K562 (cell line): ENCODE measurements around the gene FIG4. TPM values are rescaled to one million over a fixed set of nuclear protein-coding genes. Genes with fewer than 3 reads are reported as not detected.

Experiments
- ATAC-seq: fragments of 200-7000 bp; cut with Tn5 transposase; 3 replicates; pipeline ENCODE4 v1.9.1; 2020; ENCODE audit warnings: moderate library complexity
- BruUV-seq: library from RNA; stranded (reverse); fragments of 400-500 nt; replicated peaks from 2 replicates; lab custom pipeline; 2021; lab: Mats Ljungman, UMichigan
- CTCF ChIA-PET: fragments of 300-600 bp; formaldehyde crosslinking; extraction: SDS; loops from one replicate; lab custom pipeline; 2021; ENCODE audit warnings: low intra/inter-chr PET ratio; lab: Yijun Ruan, JAX
- POLR2A ChIA-PET: fragments of 300-600, 350-650 bp; sonication (Branson Sonifier 250); formaldehyde crosslinking; extraction: SDS; loops from one replicate; lab custom pipeline; 2021; ENCODE audit warnings: antibody characterized with exemption, inconsistent platforms; lab: Yijun Ruan, JAX
- DNase-seq, 4 experiments: peaks; one replicate each; pipeline versions ENCODE4 v3.0.0 to v3.0.0-alpha.2; 2011 to 2018; ENCODE audit warnings: low spot score in 3 of 4, mixed read lengths in 3 of 4; ENCODE audit errors: extremely low read depth in 1 of 4
- FAIRE-seq: peaks from 2 replicates; lab custom pipeline; 2011; peaks lifted over from hg19 to GRCh38; lab: Jason Lieb, UNC
- H2AFZ ChIP-seq: 2 replicates; pipeline ENCODE4 v1.6.0; 2011; ENCODE audit warnings: low read depth, low read length, control low read depth, inconsistent platforms
- H3K27ac ChIP-seq: fragments of 200-600 bp; 3 replicates; pipeline ENCODE4 v1.8.0; 2011; ENCODE audit warnings: low read depth, mild to moderate bottlenecking, control low read depth, inconsistent platforms, low read length, moderate library complexity, mixed read lengths; ENCODE audit errors: extremely low read depth
- H3K27me3 ChIP-seq, 2 experiments: fragments of 300-600 bp in 1 of 2; 2 replicates in 1 of 2; 3 replicates in 1 of 2; pipeline versions ENCODE4 v1.6.0 to v1.8.0; 2011; ENCODE audit warnings: inconsistent platforms in 2 of 2, low read length in 2 of 2, mild to moderate bottlenecking in 1 of 2, mixed read lengths in 1 of 2, moderate library complexity in 1 of 2; ENCODE audit not compliant: control insufficient read depth in 2 of 2, insufficient read depth in 2 of 2
- H3K36me3 ChIP-seq: fragments of 300-600 bp; 3 replicates; pipeline ENCODE4 v1.8.0; 2011; ENCODE audit warnings: mild to moderate bottlenecking, low read length, inconsistent platforms; ENCODE audit not compliant: control insufficient read depth, insufficient read depth
- H3K4me1 ChIP-seq, 2 experiments: fragments of 200-600 bp in 1 of 2; replicated peaks in 1 of 2; 2 replicates in 1 of 2; 3 replicates in 1 of 2; pipeline versions ENCODE4 v1.5.1 to v1.8.0; 2011; ENCODE audit warnings: inconsistent platforms in 2 of 2, low read length in 2 of 2, mild to moderate bottlenecking in 1 of 2, mixed read lengths in 1 of 2, moderate library complexity in 1 of 2; ENCODE audit not compliant: control insufficient read depth in 2 of 2, insufficient read depth in 2 of 2
- H3K4me2 ChIP-seq: 2 replicates; pipeline ENCODE4 v1.6.1; 2011; ENCODE audit warnings: low read length, control low read depth, inconsistent platforms, mixed read lengths; ENCODE audit not compliant: insufficient read depth
- H3K4me3 ChIP-seq: fragments of 200-600 bp; sonication (generic), shearing (Covaris generic); 2 replicates; pipeline ENCODE4 v1.5.1; 2016; ENCODE audit warnings: control low read depth, inconsistent platforms
- H3K79me2 ChIP-seq: fragments of 200-600 bp; 3 replicates; pipeline ENCODE4 v1.8.0; 2011; ENCODE audit warnings: low read length, inconsistent platforms; ENCODE audit not compliant: control insufficient read depth, insufficient read depth
- H3K9ac ChIP-seq, 2 experiments: 2 replicates each; pipeline versions ENCODE4 v1.6.0 to v1.6.1; 2011; ENCODE audit warnings: low read depth in 2 of 2, low read length in 2 of 2, control low read depth in 1 of 2, inconsistent platforms in 1 of 2, mild to moderate bottlenecking in 1 of 2, mixed read lengths in 1 of 2; ENCODE audit not compliant: insufficient read depth in 1 of 2
- H3K9me1 ChIP-seq: one replicate; pipeline ENCODE4 v1.6.0; 2011; ENCODE audit warnings: inconsistent platforms, mild to moderate bottlenecking, low read length, moderate library complexity; ENCODE audit not compliant: control insufficient read depth, insufficient read depth
- H3K9me3 ChIP-seq: replicated peaks from 2 replicates; pipeline ENCODE4 v1.5.1; 2011; ENCODE audit warnings: low read depth, low read length, inconsistent platforms; ENCODE audit not compliant: control insufficient read depth, insufficient read depth
- H4K20me1 ChIP-seq: replicated peaks from 2 replicates; pipeline ENCODE4 v1.6.1; 2011; ENCODE audit warnings: low read length, inconsistent platforms, mixed read lengths; ENCODE audit not compliant: control insufficient read depth, insufficient read depth
- CAMTA2 ChIP-seq: fragments of 250-450 bp; sonication (Bioruptor Pico); conservative IDR thresholded peaks from 2 replicates; pipeline ENCODE4 v1.5.1; 2022
- CHD1 ChIP-seq: fragments of 200-600 bp; sonication (generic); IDR thresholded peaks from one replicate; pipeline ENCODE4 v1.6.1; 2012; ENCODE audit warnings: mild to moderate bottlenecking, moderate library complexity, low read length, inconsistent platforms
- CSDE1 ChIP-seq, 2 experiments: fragments of 450-650 bp; IDR thresholded peaks; 2 replicates each; pipeline ENCODE4 v1.6.1; 2016; ENCODE audit warnings: mild to moderate bottlenecking in 1 of 2
- HMG20B ChIP-seq: fragments of 250-450 bp; sonication (Bioruptor Pico); IDR thresholded peaks from 2 replicates; pipeline ENCODE4 v1.5.0; 2021; ENCODE audit warnings: mild to moderate bottlenecking
- MCM5 ChIP-seq: fragments of 450-650 bp; IDR thresholded peaks from 2 replicates; pipeline ENCODE4 v1.6.1; 2016; ENCODE audit warnings: low read depth
- RFX1 ChIP-seq: fragments of 450-650 bp; IDR thresholded peaks from 2 replicates; pipeline ENCODE4 v1.6.1; 2016; ENCODE audit warnings: mild to moderate bottlenecking, moderate library complexity
- SMARCA4 ChIP-seq: fragments of 450-650 bp; IDR thresholded peaks from 2 replicates; pipeline ENCODE4 v1.6.1; 2016
- STAT5B ChIP-seq: fragments of 250-450 bp; sonication (Bioruptor Pico); IDR thresholded peaks from 2 replicates; pipeline ENCODE4 v1.8.0; 2021; ENCODE audit warnings: mild to moderate bottlenecking, inconsistent platforms
- XRCC4 ChIP-seq: IDR thresholded peaks from one replicate; pipeline ENCODE4 v1.6.1; 2011; ENCODE audit not compliant: insufficient read depth, insufficient read length; ENCODE audit errors: extremely low read depth
- ZNF23 ChIP-seq: fragments of 250-450 bp; sonication (Bioruptor Pico); IDR thresholded peaks from 2 replicates; pipeline ENCODE4 v1.4.0; 2020; ENCODE audit warnings: mild to moderate bottlenecking
- ZNF699 ChIP-seq: fragments of 250-450 bp; sonication (Bioruptor Pico); IDR thresholded peaks from 2 replicates; pipeline ENCODE4 v1.8.0; 2021; ENCODE audit warnings: mild to moderate bottlenecking, moderate library complexity; ENCODE audit not compliant: insufficient replicate concordance
- WGBS: fragments of 100-300 bp; shearing (Covaris generic); methylation state at CpG from one replicate; pipeline ENCODE4 v1.1.6; 2016; ENCODE audit warnings: low coverage, mixed read lengths; ENCODE audit not compliant: insufficient coverage; ENCODE audit errors: missing lambda C conversion rate; 5-methylcytosine and 5-hydroxymethylcytosine counted together
- in situ Hi-C: fragments of 300-500 bp; cut with MboI; formaldehyde crosslinking; loops from 4 replicates; pipeline ENCODE4 v1.15.0; 2018; ENCODE audit warnings: inconsistent platforms, mixed read lengths
- intact Hi-C: fragments of 100-400 bp; cut with micrococcal nuclease; formaldehyde crosslinking; loops from 2 replicates; pipeline ENCODE4 v1.14.2; 2022
- polyA plus RNA-seq, 8 experiments: library from polyadenylated mRNA; depleted of rRNA in 4 of 8; stranded (reverse) in 5 of 8; unstranded in 3 of 8; fragments of >200 nt; fragmentation: Nextera tagmentation in 2 of 8; fragmentation: Illumina TruSeq in 1 of 8; extraction: Ambion mirVana in 2 of 8; extraction: Trizol in 1 of 8; gene quantifications; 2 replicates each; pipeline versions ENCODE4 v1.2.1 to v1.2.3, GENCODE V29; 2011 to 2014; ENCODE audit warnings: inconsistent platforms in 1 of 8, missing spikeins in 1 of 8
- total RNA-seq, 7 experiments: library from RNA; depleted of rRNA in 6 of 7; stranded (reverse); fragments of >200 nt in 6 of 7; fragmentation: Illumina TruSeq in 2 of 7; extraction: Trizol in 2 of 7; gene quantifications; 2 replicates each; pipeline versions ENCODE4 v1.2.1 to v1.2.3, GENCODE V29; 2011 to 2021; ENCODE audit warnings: low replicate concordance in 1 of 7
- TF ChIP-seq, protein P1 (sequence below): fragments of 250-450 bp; sonication (Bioruptor Pico); IDR thresholded peaks from 2 replicates; pipeline ENCODE4 v1.9.0; 2021; ENCODE audit warnings: mild to moderate bottlenecking

The FIG4 gene
- total and polyA plus RNA-seq, 9 of the 15 experiments (the other 6 are each of a cell fraction or from before 2014, with no cell fraction given) = 1.5 to 6.8 (median 4.3) TPM

DNA sequence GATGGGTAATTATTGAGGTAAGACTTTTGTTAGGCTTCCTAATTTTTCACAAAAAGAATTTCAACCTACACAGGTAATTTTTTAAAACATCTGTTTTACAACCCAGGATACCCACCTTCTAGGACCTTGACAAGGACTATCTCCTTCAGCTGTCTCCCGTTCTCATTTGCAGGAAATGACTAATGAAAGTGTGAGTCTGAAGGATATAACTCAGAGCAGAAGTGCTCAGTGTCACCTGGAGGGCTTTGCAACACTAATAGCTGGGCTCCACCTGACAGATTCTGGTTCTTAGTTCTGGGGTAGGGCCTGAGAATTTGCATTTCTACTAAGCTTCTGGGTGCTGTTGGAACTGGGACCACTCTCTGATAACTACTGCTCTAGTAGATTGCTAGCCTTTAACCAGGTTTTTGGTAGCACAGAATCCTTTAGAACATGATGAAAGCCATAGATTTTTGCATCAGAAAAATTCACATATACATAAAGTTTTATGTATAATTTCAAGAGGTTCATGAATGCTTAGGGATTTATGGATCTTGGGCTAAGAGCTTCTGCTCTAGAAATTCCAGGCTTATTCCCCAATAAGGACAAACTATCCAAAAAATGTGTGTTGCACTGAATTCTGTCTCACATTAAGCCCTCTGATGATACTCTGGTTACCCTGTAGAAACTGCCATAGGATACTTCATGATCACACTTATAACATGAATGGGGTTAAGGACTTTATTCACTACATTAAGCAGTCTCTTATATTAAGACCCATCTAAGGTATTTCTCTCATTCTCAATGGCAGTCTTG, 30.4 kb upstream of the FIG4 start:
- Histone ChIP-seq H3K9me1 (no peaks in the 10 kb centered on the region), H3K27me3 (no peaks in the 10 kb centered on the region), H3K36me3 (no peaks in the 10 kb centered on the region), H3K9me3 (no peaks in the 10 kb centered on the region), H3K27ac (no peak overlapping the region), H2AFZ (no peak overlapping the region), H3K79me2 (no peaks in the 10 kb centered on the region), H3K9ac (no peak overlapping the region), H4K20me1 (no peaks in the 10 kb centered on the region), H3K4me3 (no peak overlapping the region), H3K4me2 (no peak overlapping the region), H3K4me1 (no peaks in the 10 kb centered on the region)
- POLR2A ChIA-PET = no interaction called here
- FAIRE-seq (no peak), DNase-seq (no peak), ATAC-seq (no peak)
- intact Hi-C loops (no loop called here), in situ Hi-C loops (no loop called here)
- 0% methylated on average over 1 of the region's 1 CpG for WGBS
- BruUV-seq = no TSS peak
- TF ChIP-seq ZNF699 (CRISPR knock-in tag) (no peak), CAMTA2 (CRISPR knock-in tag) (no peak), RFX1 (no peak)
- CTCF ChIA-PET = no interaction called here

DNA sequence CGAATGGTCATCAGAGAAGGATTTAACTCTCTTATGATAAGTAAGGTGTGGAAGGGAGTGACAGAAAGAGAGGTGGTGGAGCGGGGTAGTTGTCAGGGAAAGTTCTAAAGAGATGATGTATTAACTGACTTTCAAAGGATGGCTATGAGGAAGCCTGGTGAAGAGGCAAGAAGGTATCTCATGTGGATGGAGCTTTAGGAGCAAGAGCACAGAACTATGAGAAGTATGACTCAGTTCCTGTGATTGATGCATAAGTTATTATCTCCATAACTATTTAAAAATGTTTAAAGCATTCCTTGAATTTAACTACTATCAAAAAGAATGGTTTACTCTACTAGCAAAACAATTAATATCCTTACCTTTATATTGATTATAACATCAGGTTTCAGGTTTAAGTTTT, 28.9 kb upstream of the FIG4 start:
- H3K9ac ChIP-seq = no peak overlapping the region
- no peaks in the 10 kb centered on the region for H3K36me3 ChIP-seq
- ATAC-seq = no peak
- BruUV-seq = no TSS peak
- no peak overlapping the region for H3K4me3 ChIP-seq
- no peaks in the 10 kb centered on the region for H3K79me2 ChIP-seq
- no peak for DNase-seq
- H2AFZ ChIP-seq = no peak overlapping the region
- CTCF ChIA-PET = no interaction called here
- POLR2A ChIA-PET = no interaction called here
- WGBS = 0% methylated on average over 2 of the region's 2 CpGs
- no peaks in the 10 kb centered on the region for H3K9me1 ChIP-seq
- H3K4me2 ChIP-seq = no peak overlapping the region
- H3K27ac ChIP-seq = no peak overlapping the region
- H3K9me3 ChIP-seq = no peaks in the 10 kb centered on the region
- H3K27me3 ChIP-seq = no peaks in the 10 kb centered on the region
- no peaks in the 10 kb centered on the region for H3K4me1 ChIP-seq
- FAIRE-seq = no peak
- intact Hi-C loops (no loop called here), in situ Hi-C loops (no loop called here)
- H4K20me1 ChIP-seq = no peaks in the 10 kb centered on the region
- TF ChIP-seq CSDE1 (IDR thresholded peaks at IDR 0.05) = no peak
- TF ChIP-seq, protein P1, sequence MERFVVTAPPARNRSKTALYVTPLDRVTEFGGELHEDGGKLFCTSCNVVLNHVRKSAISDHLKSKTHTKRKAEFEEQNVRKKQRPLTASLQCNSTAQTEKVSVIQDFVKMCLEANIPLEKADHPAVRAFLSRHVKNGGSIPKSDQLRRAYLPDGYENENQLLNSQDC (CRISPR knock-in tag) = no peak
- no peak for TF ChIP-seq HMG20B
- no peak for TF ChIP-seq CHD1
- TF ChIP-seq XRCC4 = no peak
- no peak for TF ChIP-seq SMARCA4
- no peak for TF ChIP-seq MCM5
- no peak for TF ChIP-seq ZNF23 (CRISPR knock-in tag)
- TF ChIP-seq STAT5B = no peak
